ENCODE data around the gene IST1.

Gene IST1

GRCh38 chr16:71915350-71915749 lies 20.0 kb downstream of the IST1 start:
- peak overlapping the region in 1 of 3 experiments; percentile 45 for H3K4me3 Mint-ChIP-seq
- H3K27ac Mint-ChIP-seq = peak overlapping the region in 2 of 3 experiments; percentile 12 to 36
- TF ChIP-seq CTCF (IDR thresholded peaks at IDR 0.05; ENCODE audit: unreplicated experiment in 3 of 3) = no peak
- H3K4me1 Mint-ChIP-seq = peaks cover 43% of the 10 kb centered on the region
- H3K36me3 Mint-ChIP-seq (ENCODE audit: low read depth) = peaks cover 91% of the 10 kb centered on the region
- no peaks in the 10 kb centered on the region for H3K9me3 Mint-ChIP-seq
- H3K27me3 Mint-ChIP-seq (ENCODE audit: low read depth) = peaks cover 3% of the 10 kb centered on the region

- H3K27me3 Mint-ChIP-seq (ENCODE audit: low read depth) = peaks cover 3% of the 10 kb centered on the region
- peak overlapping the region; percentile 12 to 27 (median 13) for H3K27ac Mint-ChIP-seq
- peaks cover 43% of the 10 kb centered on the region for H3K4me1 Mint-ChIP-seq
- no peak for TF ChIP-seq CTCF (IDR thresholded peaks at IDR 0.05; ENCODE audit: unreplicated experiment in 3 of 3)
- H3K4me3 Mint-ChIP-seq = peak overlapping the region in 2 of 3 experiments; percentile 4 to 30
- no peaks in the 10 kb centered on the region for H3K9me3 Mint-ChIP-seq
- peaks cover 94% of the 10 kb centered on the region for H3K36me3 Mint-ChIP-seq (ENCODE audit: low read depth)
Measured at GRCh38 chr16:71916397-71916920, 21.1 kb downstream of the IST1 start.

- peaks cover 94% of the 10 kb centered on the region for H3K36me3 Mint-ChIP-seq (ENCODE audit: low read depth)
- H3K4me3 Mint-ChIP-seq = no peak overlapping the region
- H3K9me3 Mint-ChIP-seq = no peaks in the 10 kb centered on the region
- TF ChIP-seq CTCF (IDR thresholded peaks at IDR 0.05; ENCODE audit: unreplicated experiment in 3 of 3) = no peak
- peaks cover 43% of the 10 kb centered on the region for H3K4me1 Mint-ChIP-seq
- H3K27me3 Mint-ChIP-seq (ENCODE audit: low read depth) = peaks cover 3% of the 10 kb centered on the region
- peak overlapping the region in 1 of 3 experiments; percentile 12 for H3K27ac Mint-ChIP-seq
Measured at GRCh38 chr16:71917900-71918299, 22.6 kb downstream of the IST1 start.

GRCh38 chr16:71919035-71919434 lies 23.7 kb downstream of the IST1 start:
- H3K4me3 Mint-ChIP-seq = no peak overlapping the region
- H3K36me3 Mint-ChIP-seq (ENCODE audit: low read depth) = peaks cover 97% of the 10 kb centered on the region
- H3K27ac Mint-ChIP-seq = no peak overlapping the region
- peaks cover 3% of the 10 kb centered on the region for H3K27me3 Mint-ChIP-seq (ENCODE audit: low read depth)
- no peak for TF ChIP-seq CTCF (IDR thresholded peaks at IDR 0.05; ENCODE audit: unreplicated experiment in 3 of 3)
- H3K9me3 Mint-ChIP-seq = no peaks in the 10 kb centered on the region
- peaks cover 43% of the 10 kb centered on the region for H3K4me1 Mint-ChIP-seq

- no peak overlapping the region for H3K4me3 Mint-ChIP-seq
- H3K9me3 Mint-ChIP-seq = no peaks in the 10 kb centered on the region
- H3K4me1 Mint-ChIP-seq = peaks cover 30% of the 10 kb centered on the region
- peaks cover 95% of the 10 kb centered on the region for H3K36me3 Mint-ChIP-seq (ENCODE audit: low read depth)
- TF ChIP-seq CTCF (IDR thresholded peaks at IDR 0.05; ENCODE audit: unreplicated experiment in 3 of 3) = no peak
- peaks cover 3% of the 10 kb centered on the region for H3K27me3 Mint-ChIP-seq (ENCODE audit: low read depth)
- no peak overlapping the region for H3K27ac Mint-ChIP-seq
Measured at GRCh38 chr16:71920658-71921057, 25.3 kb downstream of the IST1 start.

- no peak overlapping the region for H3K27ac Mint-ChIP-seq
- no peak for TF ChIP-seq CTCF (IDR thresholded peaks at IDR 0.05; ENCODE audit: unreplicated experiment in 3 of 3)
- H3K9me3 Mint-ChIP-seq = no peaks in the 10 kb centered on the region
- peaks cover 89% of the 10 kb centered on the region for H3K36me3 Mint-ChIP-seq (ENCODE audit: low read depth)
- no peak overlapping the region for H3K4me3 Mint-ChIP-seq
- no peaks in the 10 kb centered on the region for H3K27me3 Mint-ChIP-seq (ENCODE audit: low read depth)
- peaks cover 29% of the 10 kb centered on the region for H3K4me1 Mint-ChIP-seq
Measured at GRCh38 chr16:71923941-71924690, 28.8 kb downstream of the IST1 start.
